HG03378 (cell line): Measurements from ENCODE around the gene LRP1B.

Experiments used
- ATAC-seq: cut with Tn5 transposase; IDR thresholded peaks from one replicate; pipeline ENCODE4 v1.9.1; 2021; ENCODE audit warnings: mild to moderate bottlenecking, moderate library complexity; ENCODE audit not compliant: unreplicated experiment

LRP1B gene

GRCh38 chr2:141796449-141796848 lies 334.4 kb downstream of the LRP1B start:
- ATAC-seq = no peak

GRCh38 chr2:141791521-141791920 lies 339.3 kb downstream of the LRP1B start:
- no peak for ATAC-seq

GRCh38 chr2:141782574-141782973 lies 348.2 kb downstream of the LRP1B start:
- no peak for ATAC-seq

GRCh38 chr2:141778315-141778835 lies 352.4 kb downstream of the LRP1B start:
- no peak for ATAC-seq

- no peak for ATAC-seq
These were observed 360.3 kb downstream of the LRP1B start for GRCh38 chr2:141770530-141770929.

GRCh38 chr2:141767691-141768090 lies 363.1 kb downstream of the LRP1B start:
- ATAC-seq = no peak

GRCh38 chr2:141767051-141767450 lies 363.8 kb downstream of the LRP1B start:
- ATAC-seq = no peak

- ATAC-seq = no peak
These were observed 364.6 kb downstream of the LRP1B start for GRCh38 chr2:141766225-141766624.

GRCh38 chr2:141748616-141749015 lies 382.2 kb downstream of the LRP1B start:
- ATAC-seq = no peak

- ATAC-seq = no peak
These were observed 389.2 kb downstream of the LRP1B start for GRCh38 chr2:141741652-141742051.

- ATAC-seq = no peak
These were observed 393.1 kb downstream of the LRP1B start for GRCh38 chr2:141737492-141738255.

- no peak for ATAC-seq
These were observed 394.4 kb downstream of the LRP1B start for GRCh38 chr2:141736466-141736865.

- ATAC-seq = no peak
These were observed 401.9 kb downstream of the LRP1B start for GRCh38 chr2:141728886-141729285.

- no peak for ATAC-seq
These were observed 402.7 kb downstream of the LRP1B start for GRCh38 chr2:141728142-141728541.

- ATAC-seq = no peak
These were observed 406.4 kb downstream of the LRP1B start for GRCh38 chr2:141724426-141724825.

GRCh38 chr2:141723814-141724213 lies 407.0 kb downstream of the LRP1B start:
- ATAC-seq = no peak

GRCh38 chr2:141720476-141720875 lies 410.3 kb downstream of the LRP1B start:
- no peak for ATAC-seq

- no peak for ATAC-seq
These were observed 416.3 kb downstream of the LRP1B start for GRCh38 chr2:141714496-141714895.

- ATAC-seq = no peak
These were observed 419.2 kb downstream of the LRP1B start for GRCh38 chr2:141711627-141712026.

- ATAC-seq = no peak
These were observed 420.1 kb downstream of the LRP1B start for GRCh38 chr2:141710589-141711239.

GRCh38 chr2:141709756-141710155 lies 421.1 kb downstream of the LRP1B start:
- no peak for ATAC-seq

GRCh38 chr2:141707486-141707885 lies 423.3 kb downstream of the LRP1B start:
- no peak for ATAC-seq
